ENCODE measurements around the gene SLC16A5.

GRCh38 chr17:75086496-75087181, 1.1 kb upstream of the SLC16A5 start:
- no peak for TF ChIP-seq POLR2AphosphoS5 (IDR thresholded peaks at IDR 0.05; ENCODE audit: low read depth, low read length)
- TF ChIP-seq POLR2A (IDR thresholded peaks at IDR 0.05; ENCODE audit: low read depth, low read length) = no peak

All from GM12892 (cell line).